Renal pelvis (tissue), 4 donors: ENCODE measurements around the gene RUBCNL. TPM values are rescaled to one million over a fixed set of nuclear protein-coding genes. Genes with fewer than 3 reads are reported as not detected.
"Not testable (repeated sequence)": the region's sequence is repeated elsewhere in the genome, so short reads cannot be mapped to it uniquely, and the experiment has no call there.

Experiments
- DNase-seq: peaks from one replicate; pipeline ENCODE4 v3.0.0-alpha.2; 2013
- polyA plus RNA-seq, 3 donors: library from polyadenylated mRNA; unstranded; fragments of 120-200 nt; gene quantifications; one replicate each; pipeline ENCODE4 v1.2.1, GENCODE V29; 2013; ENCODE audit not compliant: insufficient read length in 3 of 3

Gene RUBCNL
- polyA plus RNA-seq, 3 donors, result 2.3 to 3.3 (median 2.3) TPM

DNA sequence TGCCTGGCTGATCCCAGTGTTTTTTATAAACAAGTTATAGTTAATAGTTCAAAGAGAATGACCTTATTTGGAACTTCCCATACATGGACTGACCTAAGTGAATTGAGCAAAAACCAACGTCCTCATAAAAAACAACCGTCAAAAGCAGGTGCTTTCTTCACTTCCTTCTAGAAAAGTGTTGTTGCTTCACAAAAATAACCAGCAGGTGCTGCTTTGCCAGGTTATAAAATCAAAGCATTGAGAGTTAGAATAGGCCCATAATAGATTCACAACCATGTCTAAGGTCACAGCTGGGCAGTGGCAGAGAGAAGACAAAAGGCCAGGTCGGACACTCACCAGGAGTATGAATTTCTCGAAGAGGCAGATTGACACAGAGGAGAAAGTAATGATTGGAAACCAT is 9.5 kb downstream of the RUBCNL start:
- no peak for DNase-seq

DNA sequence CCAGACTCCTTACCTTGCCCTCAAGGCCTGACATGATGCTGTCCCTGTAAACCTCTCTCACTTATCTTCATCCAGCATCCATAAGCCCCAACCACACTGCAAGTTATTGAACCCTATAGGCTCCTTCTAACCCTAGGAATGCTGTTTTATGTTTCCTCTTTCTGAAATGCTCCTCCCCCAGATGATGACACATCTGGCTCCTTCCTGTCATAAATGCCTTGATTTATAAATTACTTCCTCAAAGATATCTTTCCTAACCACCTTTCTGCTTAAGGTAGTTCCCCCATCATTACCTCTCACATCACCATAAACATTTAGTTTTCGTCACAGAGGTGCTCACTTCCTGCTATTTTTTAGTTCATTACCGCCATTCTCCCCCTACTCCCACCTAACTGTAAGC is 12.3 kb downstream of the RUBCNL start:
- DNase-seq, result no peak

DNA sequence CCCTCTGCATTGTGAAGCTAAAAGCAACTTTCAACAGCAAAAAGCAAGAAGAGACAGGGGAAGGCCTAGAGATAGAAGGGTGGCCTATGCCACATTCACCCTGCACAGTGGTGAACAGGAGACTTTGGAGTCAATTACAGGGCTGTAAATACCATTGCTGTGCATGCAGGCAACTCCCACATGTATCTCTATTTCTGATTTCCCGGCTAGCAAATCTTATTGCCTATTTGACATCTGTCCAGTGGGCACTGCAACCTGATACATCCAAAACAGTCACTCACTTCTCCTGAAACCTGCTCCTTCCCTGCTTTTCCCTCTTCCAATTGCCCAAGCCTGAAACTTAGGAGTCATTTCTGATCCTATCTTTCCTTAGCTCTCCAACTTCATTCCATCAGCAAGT is 13.4 kb downstream of the RUBCNL start:
- no peak for DNase-seq

- DNase-seq, result not testable (repeated sequence)
Measured at GRCh38 chr13:46372938-46373337, 14.1 kb downstream of the RUBCNL start.

DNA sequence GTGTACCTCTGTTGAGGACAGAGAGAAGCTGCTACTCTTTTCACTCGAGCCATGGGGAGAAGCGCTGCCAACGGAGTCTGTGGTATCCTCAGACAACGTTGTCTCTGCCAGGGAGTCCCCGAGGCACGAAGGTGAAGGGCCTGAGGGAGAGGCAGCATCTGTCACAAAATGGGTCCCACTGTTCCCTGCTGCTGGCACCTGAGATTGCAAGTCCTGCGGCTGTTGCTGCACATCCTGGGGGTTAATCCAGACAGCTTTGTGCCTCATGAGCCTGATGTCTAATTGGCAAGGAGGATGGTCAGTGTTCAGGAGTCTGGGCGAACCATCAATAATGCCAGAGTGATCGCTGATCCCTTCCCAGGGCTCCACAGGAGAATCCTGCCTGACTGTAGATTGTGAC is 15.0 kb downstream of the RUBCNL start:
- no peak for DNase-seq

DNA sequence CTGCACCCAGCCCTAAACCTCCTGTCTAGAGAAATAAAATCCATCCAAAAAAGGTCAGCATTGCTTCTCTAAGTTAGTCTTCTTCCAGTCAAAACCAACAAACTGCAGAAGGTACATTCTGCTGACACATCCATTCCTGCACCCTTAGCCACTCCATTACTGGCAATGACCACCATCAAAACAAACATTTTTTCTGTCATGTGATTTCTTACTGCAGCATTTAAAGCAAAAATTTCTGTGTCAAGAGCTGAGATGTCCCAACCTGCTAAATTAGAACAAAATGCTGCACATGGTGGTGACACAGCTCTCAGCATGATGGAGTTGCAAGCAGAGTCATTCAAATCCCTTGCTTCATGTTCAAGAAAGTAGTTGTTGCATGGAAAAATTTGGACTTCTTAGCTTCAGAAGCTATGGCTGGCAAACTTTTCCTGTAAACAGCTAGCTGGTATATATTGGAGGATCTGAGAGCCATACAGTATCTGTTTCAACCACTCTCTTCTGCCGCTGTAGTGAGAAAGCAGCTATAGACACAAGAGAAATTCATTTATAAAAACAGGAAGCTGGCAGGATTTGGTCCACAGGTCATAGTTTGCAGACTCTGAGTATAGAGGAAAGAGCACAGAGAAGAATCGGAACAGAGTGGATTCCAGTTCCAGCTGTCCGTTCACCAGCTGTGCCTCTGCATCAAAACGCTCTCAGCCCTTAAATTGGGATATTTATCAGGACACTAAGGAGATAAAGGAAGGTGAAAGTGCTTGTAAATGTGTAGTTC is 17.4 kb downstream of the RUBCNL start:
- no peak for DNase-seq

DNA sequence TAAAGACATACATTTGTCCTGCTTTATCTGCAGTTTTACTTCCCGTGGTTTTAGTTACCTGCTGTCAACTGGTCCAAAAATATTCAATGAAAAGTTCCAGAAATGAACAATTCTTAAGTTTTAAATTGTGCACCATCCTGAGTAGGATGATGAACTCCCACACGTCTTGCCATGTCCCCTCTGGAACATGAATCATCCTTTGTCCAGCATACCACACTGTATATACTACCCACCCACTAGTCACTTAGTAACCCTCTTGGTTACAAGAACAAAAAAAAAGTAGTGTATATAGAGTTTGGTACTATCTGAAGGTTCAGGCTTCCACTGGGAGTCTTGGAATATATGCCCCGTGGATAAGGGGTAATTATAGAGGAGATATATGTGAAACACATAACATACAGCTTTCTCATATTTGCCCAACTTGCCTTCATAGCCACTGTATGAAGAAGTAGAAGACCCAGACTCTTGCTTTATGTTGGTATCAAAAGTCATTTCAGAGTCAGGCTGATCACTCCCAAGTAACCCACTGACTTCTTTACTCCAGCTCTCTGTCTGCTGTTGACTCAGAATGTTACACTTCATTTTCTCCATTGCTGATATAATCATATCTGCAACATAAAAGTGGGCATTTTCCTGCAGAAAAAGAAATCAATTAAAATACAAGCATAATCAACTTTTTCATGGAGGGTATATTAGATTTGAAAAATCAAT is 19.3 kb downstream of the RUBCNL start:
- no peak for DNase-seq

DNA sequence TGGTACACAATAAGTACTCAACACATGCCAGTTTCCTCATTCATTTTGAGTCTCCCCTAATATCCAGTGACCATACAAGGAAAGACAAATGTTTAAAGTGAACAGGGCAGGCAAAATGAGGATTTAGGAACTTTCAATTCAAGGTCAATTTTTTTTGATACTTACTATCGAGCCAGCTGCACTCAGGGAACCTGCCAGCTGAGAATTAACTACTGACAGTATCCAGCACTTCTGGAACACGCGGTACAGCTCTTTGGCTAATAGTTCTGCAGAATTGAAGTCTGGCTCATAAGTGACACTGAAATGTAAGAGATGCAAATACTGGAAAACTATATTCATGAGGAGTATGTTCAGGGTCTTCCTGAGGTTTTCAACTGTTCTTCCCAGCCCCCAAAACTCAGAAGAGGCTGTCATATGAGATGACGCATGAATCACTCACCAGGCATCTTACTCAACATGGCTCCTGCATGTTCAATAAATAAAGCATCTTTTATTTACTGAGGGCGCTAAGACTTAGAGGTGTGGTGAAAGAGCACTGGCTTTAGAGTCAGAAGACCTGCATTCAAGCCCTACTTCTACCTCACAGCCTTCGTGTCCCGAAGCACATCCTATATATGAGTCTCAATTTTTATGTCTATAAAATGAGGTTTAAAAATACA is 25.6 kb downstream of the RUBCNL start:
- DNase-seq, result no peak

DNA sequence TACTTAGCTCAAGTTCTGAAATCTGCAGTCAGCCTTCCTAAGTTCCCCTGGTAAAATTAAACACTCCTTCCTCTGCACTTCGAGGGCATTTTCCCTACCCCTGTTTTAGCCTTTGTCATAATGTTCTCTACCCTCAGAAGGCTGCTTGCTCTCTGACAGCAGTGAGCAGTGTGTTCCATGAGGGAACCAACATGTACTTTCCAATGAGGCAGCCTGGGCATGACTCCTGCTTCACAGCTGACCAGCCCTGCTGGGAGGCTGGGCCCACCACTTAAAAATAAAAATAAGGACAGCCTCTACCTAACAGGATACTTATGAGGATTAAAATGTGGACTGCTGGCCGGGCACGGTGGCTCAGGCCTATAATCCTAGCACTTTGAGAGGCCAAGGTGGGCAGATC is 26.4 kb downstream of the RUBCNL start:
- no peak for DNase-seq

DNA sequence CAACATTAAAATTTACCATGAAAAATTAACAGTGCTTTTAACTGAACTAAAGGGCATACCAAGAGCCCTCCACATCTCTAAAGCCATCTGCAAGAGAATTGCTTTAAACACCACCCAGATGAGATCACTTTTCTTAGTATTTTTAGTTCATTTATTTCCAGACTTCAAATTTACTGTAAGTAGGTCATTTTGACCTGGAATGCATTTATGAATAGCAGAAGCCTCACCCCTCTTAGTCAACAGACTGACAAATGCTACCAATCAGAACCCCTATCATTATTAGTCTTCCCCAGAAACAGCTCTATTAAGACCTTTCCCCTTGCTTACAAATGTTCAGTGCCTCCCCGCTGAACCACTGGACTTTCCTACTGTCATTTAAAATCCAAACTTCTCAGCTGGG is 27.3 kb downstream of the RUBCNL start:
- DNase-seq, result no peak

GRCh38 chr13:46355901-46356590 is 31.0 kb downstream of the RUBCNL start:
- DNase-seq, result no peak

- no peak for DNase-seq
Measured at GRCh38 chr13:46355088-46355468, 32.0 kb downstream of the RUBCNL start.

- no peak for DNase-seq
Measured at GRCh38 chr13:46354156-46355087, 32.6 kb downstream of the RUBCNL start.

DNA sequence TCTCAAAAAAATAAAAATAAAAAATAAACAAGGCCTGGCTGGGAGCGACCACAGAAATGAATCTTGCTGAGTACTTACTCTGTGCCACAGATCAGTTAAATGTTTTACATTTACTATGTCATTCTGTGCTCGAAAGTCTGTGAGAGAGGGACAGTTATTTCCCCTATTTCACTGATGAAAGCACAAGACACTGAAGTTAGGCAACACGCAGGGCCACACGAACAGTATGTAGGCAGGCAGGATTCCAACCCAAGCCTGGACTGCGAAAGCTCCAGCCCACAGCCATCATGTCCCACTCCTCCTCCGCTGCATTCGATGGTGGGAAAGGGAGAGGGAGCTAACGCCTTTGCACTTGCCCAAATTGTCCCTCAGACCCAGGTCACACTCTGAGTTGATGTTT is 34.2 kb downstream of the RUBCNL start:
- DNase-seq, result no peak

DNA sequence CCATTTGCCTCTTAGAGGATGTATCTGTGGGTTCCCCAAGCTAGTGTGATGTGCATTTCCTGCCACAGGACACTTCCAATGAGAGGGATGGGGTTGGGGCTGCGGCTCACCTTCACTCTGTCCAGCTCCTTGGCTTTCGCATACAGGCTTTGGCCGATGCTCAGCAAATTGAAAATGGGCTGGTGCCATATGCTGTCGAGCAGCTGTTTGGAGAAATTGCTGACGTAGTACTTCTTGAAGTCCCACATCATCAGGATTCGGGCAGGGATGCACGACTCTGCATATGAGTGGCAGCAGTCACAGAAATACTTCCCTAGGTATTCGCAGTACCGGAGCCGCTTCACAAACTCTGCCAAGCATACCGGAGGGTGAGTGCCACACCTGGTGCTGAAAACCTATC is 37.0 kb downstream of the RUBCNL start:
- DNase-seq, result no peak

DNA sequence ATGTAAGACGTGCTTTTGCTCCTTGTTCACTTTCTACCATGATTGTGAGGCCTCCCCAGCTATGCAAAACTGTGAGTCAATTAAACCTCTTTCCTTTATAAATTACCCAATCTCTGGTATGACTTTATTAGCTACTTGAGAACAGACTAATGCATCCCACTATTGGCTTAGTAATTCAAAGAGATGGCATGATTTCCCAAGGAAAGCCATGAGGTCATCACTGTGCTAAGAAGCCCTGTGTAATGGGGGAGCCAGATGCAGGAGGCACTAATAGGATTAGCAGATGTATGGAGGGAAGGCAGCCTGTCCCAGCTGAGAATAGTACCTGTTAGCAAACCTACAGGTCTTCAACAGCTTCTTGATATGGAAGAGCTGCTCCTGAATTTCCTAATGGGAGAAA is 38.1 kb downstream of the RUBCNL start:
- no peak for DNase-seq

GRCh38 chr13:46347277-46347676 is 39.8 kb downstream of the RUBCNL start:
- DNase-seq, result no peak

GRCh38 chr13:46345866-46346265 is 41.2 kb downstream of the RUBCNL start:
- DNase-seq, result no peak

DNA sequence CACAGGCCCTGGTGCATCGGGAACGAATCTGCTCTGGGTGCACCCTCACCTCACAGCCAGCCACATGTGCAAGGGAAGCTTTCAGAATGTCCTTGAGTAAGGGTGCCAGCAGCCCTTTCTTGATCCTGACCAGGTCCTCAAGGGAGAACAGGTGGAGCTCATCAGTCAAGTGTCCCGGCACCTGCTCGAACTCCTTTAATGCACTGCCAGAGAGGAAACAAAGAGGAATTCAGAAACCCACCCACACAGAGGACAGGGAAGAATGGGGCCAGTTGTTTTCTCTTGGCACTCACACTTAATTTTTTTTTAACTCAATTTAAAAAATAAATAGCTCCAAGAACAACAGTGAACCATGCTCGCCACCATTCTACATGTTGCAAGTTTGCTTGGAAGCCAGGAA is 41.7 kb downstream of the RUBCNL start:
- DNase-seq, result no peak

DNA sequence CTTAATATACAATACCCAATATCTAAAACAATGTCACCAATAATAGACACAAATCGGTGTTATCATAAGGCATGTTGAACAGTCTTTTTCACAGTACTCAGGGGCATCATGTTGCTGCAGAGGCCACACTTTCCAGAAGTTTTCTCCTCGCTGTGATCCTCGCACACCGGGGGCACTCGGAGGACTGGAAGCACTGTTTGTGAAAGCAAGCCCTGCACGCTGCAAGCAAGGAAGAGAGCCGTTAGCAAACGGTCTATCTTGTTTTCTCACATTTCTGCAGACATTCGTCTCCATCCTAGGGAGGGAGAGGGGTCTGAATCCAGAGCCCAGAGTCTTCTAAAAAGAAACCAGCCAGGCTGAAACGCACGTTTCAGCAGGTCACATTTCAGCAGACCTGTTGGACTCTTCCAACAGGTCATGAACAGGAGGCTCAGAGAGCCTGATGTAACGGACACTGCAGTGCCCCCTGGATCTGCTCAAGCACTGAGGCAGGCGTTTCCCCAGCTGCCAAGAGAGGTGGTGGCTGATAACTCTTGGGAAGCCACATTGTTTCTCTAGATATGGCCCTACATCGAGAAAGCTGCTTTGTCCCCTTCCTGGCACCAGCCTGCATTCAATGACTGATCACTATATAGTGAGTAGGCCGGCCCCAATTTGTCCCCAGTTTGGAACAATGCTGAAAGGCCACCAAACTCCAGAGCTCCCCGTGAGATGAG is 43.6 kb downstream of the RUBCNL start:
- DNase-seq, result no peak

DNA sequence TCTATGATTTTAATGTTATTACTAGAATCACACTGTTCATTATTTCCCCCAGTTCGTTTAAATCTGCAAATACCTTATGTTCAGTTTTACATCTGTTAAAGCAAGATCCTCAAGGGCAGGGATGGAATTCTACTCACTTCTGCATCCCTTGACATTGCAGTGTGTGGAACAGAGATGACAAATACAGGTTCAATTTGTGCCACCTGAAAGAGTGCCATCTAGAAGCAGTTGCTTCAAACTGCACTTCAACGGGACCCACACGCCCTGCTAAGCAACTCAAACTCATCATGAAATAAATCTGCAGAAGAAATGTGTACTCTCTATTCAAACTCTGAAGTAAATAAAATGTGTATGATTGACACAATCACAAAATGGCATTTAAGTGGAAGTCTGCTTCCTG is 44.5 kb downstream of the RUBCNL start:
- DNase-seq, result no peak
